DOHH2 (cell line): ENCODE measurements around the gene SPRN.

Source experiments
- EZH2phosphoT487 ChIP-seq: fragments of 200-600 bp; sonication (generic); IDR thresholded peaks from 2 replicates; pipeline ENCODE4 v1.6.1; 2017; ENCODE audit warnings: borderline replicate concordance, mild to moderate bottlenecking, antibody characterized with exemption, low read length, moderate library complexity, mixed read lengths
- TF ChIP-seq, protein P1 (sequence below): fragments of 200-600 bp; sonication (generic); IDR thresholded peaks from one replicate; pipeline ENCODE4 v1.5.1; 2014; ENCODE audit warnings: antibody characterized with exemption, mild to moderate bottlenecking, low read depth, low read length; ENCODE audit not compliant: poor library complexity, severe bottlenecking

DNA sequence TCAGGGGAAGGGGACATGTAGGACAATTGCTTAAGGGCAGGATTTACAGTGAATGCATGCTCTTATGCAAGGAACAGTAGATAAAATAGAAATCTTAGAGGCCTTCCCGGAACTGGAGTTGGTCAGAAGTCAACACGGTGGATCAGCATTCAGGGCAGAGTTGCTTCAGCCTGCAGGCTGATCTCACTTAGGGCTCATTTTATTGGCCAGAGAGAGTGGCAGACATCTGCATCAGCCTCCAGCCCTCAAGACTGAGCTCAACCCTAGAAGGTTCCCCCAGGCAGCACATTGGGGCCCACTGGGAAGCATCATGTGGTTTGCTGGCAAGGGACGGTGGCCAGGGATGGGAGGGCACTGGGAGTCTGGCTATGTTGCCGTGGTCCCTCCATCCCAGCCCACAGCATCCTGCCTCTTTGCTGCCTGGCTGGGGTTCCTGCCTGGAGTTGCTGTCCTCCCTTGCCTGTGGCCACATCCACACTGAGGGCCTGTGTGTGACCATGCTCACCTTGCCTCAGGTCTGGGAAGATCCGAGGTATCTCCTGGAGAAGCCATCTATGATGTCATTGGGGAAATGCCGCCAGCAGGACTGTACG is 42.4 kb upstream of the SPRN start:
- TF ChIP-seq, protein P1, sequence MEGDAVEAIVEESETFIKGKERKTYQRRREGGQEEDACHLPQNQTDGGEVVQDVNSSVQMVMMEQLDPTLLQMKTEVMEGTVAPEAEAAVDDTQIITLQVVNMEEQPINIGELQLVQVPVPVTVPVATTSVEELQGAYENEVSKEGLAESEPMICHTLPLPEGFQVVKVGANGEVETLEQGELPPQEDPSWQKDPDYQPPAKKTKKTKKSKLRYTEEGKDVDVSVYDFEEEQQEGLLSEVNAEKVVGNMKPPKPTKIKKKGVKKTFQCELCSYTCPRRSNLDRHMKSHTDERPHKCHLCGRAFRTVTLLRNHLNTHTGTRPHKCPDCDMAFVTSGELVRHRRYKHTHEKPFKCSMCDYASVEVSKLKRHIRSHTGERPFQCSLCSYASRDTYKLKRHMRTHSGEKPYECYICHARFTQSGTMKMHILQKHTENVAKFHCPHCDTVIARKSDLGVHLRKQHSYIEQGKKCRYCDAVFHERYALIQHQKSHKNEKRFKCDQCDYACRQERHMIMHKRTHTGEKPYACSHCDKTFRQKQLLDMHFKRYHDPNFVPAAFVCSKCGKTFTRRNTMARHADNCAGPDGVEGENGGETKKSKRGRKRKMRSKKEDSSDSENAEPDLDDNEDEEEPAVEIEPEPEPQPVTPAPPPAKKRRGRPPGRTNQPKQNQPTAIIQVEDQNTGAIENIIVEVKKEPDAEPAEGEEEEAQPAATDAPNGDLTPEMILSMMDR: no peak
- TF ChIP-seq EZH2phosphoT487: no peak
